NCI-H226 (cell line): ENCODE results near the gene ZNF830.
"Not testable (repeated sequence)": the region's sequence is repeated elsewhere in the genome, so short reads cannot be mapped to it uniquely, and the experiment has no call there.

Source experiments
- DNase-seq: peaks from one replicate; pipeline ENCODE4 v3.0.0-alpha.2; 2015

ZNF830 gene

GRCh38 chr17:34991606-34992005 lies 30.3 kb downstream of the ZNF830 start:
- no peak for DNase-seq

DNA sequence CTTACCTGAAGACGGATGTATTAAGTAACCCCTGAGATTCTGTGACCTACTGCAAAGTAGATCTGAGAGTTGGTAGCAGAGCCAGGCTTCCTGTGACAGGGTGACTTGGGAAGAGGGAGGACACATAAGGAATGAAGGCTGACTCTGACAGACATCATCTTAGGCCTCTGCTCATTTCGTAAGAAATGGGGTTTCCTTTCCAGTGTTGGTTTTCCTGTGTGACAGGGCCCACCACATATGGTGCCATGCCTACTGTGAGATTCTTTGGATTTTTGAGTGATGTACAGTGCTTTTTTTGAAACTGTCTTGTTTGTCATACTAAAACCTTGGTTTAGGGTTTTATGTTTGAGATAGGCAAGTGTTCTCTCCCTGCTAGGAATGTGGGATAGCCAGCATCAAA lies 31.7 kb downstream of the ZNF830 start:
- no peak for DNase-seq

- DNase-seq = no peak
Measured at GRCh38 chr17:34996422-34997285, 35.3 kb downstream of the ZNF830 start.

- no peak for DNase-seq
Measured at GRCh38 chr17:34997355-34997862, 36.1 kb downstream of the ZNF830 start.

DNA sequence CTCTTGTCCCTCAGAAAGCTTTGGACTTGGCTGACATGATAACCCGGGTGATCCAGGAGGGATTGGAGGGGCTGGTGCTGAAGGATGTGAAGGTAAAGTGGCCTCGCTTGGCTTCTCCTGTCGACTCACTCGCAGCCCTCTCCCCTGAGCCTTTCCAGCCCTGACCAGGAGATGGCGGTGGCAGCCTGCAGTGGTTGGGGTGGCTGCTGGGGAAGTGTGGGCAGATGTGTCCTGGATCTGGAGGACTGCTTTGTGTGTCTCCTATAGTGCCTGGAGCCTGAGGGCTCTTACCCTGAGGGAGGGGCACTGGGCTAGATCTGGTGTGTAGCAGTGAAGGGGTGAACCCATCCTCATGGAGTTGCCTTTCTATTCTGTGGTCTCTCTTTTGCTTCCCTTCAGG lies 36.9 kb downstream of the ZNF830 start:
- peak; percentile 44 for DNase-seq

DNA sequence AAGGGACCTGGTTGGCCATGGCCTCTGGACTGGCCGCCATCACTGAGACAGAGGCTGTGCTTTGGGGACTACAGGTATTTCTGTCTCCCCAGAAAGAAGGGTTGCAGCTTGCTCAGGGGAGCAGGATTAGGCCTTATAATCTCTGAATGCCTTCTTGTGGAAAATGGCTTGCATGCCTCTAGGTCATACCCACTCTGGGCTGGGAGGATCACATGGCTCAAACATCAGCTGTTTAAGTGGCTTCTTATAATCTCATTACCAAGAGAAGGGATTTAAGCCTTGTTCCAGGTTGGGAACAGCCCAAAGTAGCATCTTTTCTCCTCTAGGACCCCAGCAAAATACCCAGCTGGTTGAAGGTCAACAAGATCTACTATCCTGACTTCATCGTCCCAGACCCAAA lies 38.1 kb downstream of the ZNF830 start:
- DNase-seq = no peak

DNA sequence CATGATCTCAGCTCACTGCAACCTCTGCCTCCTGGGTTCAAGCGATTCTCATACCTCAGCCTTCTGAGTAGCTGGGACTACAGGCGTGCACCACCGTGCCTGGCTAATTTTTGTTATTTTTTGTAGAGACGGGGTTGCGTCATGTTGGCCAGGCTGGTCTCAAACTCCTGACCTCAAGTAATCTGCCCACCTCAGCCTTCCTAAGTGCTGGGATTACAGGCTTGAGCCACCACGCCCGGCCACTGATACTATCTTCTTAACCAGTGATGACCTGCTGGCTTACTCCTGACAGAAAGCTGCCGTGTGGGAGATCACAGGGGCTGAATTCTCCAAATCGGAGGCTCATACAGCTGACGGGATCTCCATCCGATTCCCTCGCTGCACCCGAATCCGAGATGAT lies 39.6 kb downstream of the ZNF830 start:
- DNase-seq = not testable (repeated sequence)

GRCh38 chr17:35001549-35001948 lies 40.2 kb downstream of the ZNF830 start:
- DNase-seq = no peak

- peak; percentile 58 for DNase-seq
Measured at GRCh38 chr17:35002876-35003551, 41.7 kb downstream of the ZNF830 start.

DNA sequence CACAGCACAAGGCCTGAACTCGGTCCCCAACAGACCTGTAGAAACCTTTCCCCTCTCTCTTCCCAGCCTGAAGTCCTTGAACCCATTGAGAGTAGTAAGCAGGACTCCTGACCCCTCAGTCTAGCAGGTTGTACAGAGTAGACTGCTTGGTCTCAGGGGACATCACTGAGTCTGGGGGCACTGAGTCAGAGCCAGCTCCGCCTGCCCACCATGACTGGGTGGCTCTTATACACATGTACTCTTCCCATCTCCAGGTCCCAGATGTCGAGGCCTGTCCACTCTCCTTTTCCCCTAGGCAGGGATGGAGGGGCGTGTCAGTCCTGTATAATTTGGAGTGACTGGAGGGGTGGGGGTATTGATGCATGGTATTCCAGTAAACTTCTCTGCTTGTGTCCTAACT lies 42.4 kb downstream of the ZNF830 start:
- no peak for DNase-seq

DNA sequence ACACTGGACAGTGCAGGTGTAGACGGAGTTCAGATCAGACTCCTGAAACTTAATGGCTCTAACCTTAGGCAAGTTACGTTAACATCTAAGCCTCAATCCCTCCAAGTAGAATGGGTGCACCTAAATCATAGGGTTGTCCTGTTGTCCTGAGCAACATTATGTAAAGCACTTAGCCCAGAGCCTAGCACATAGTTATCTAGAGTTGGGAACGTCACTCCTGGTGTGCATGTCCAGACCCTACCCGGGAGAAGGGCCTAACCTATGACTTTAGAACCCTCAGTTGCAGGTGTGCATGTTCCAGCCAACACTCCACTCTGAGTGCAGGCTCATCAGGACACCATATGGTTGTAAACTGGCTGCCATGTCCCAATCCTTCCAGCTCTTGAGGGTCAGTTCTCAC lies 45.0 kb downstream of the ZNF830 start:
- no peak for DNase-seq

DNA sequence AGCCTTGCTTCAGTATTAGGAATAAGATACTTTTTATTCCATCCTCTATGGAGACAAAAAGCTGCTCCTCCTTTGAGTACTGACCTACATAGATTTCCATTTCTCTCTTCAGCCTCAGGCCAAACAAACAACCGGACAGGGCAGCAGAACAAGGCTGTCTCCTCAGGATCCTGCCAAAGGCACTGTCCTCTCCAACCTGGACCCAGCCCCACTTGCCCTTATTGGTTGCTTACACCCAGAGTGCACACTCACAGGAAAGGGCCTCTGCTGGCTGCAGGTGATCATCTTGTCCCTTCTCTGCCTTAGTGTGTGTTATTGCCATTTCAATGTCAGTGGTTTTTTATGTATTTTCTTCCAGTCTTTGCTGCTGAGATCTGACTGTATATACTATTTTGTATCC lies 45.6 kb downstream of the ZNF830 start:
- no peak for DNase-seq

DNA sequence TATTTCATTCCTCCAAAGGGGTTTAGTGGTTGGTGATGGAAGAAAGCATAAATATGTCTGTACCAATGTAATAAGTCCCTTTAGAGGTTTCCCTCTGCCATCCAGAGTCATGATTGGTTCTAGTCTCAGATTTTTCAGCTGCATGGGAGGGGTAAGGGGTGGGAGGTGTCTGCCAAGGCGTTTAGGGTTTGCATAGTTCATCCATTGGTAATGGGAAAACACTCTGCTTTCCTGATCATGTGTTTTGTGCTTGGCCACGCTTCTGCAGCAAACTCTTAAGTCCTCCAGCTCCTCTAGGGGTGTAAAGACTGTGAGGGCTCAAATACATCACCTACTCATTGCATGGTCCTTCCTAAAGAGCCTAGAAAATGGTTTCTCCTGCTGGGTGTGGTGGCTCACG lies 48.8 kb downstream of the ZNF830 start:
- DNase-seq = no peak

DNA sequence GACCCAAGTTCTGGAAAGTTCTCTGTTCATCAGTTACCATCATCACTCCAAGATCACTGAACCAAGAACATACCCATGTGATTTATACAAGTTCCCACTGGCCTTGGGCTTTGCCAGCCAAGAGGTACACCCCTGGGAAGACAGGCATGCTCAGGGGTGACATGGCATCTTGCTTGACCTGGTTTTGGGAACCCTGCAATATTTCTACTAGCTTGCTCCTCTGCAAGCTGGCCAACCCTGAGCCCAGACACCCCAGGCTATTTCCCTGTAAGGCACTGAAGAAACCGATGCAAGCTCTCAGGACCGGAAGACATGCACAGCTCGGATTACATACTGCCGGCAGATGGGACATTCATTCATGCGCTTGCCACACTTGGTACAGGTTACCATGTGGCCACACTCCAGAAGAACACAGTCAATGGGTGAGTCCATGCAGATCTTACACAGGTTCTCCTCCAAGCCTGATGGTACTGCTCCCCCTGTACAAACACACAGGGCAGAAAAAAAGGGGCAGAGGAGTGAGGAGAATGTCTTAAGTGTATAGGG lies 50.4 kb downstream of the ZNF830 start:
- no peak for DNase-seq
